Measurements from ENCODE around the gene CLCA4. TPM values are rescaled to one million over a fixed set of nuclear protein-coding genes. Genes with fewer than 3 reads are reported as not detected.

The CLCA4 gene
- polyA plus RNA-seq, 1 donor from 2014 or later, result 0.16 TPM

DNA sequence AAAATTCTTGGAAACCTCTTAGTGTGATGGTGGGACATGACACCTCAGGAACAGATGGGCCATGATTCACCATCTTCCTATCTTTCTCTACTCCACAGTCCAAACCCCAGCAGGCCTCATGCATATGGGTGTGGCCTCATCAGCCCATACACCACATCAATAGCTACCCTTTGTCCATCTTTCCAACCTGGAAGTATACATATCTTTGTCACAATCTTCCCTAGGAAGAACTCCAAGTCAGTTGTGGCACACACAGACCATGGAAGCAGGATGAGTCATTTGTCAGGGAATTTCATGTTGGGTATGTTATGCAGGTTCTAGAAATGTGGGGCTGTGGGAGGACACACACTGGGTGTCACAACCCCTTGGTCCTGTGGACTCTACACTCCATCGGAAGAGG is 30.5 kb upstream of the CLCA4 start:
- H3K4me3 Mint-ChIP-seq, result no peak overlapping the region
- H3K27ac Mint-ChIP-seq, result no peak overlapping the region
- no peaks in the 10 kb centered on the region for H3K27me3 Mint-ChIP-seq
- no peaks in the 10 kb centered on the region for H3K4me1 Mint-ChIP-seq
- H3K36me3 Mint-ChIP-seq, result no peaks in the 10 kb centered on the region
- peaks cover 0 to 2% (median 0%) of the 10 kb centered on the region in 3 donors for H3K9me3 Mint-ChIP-seq

DNA sequence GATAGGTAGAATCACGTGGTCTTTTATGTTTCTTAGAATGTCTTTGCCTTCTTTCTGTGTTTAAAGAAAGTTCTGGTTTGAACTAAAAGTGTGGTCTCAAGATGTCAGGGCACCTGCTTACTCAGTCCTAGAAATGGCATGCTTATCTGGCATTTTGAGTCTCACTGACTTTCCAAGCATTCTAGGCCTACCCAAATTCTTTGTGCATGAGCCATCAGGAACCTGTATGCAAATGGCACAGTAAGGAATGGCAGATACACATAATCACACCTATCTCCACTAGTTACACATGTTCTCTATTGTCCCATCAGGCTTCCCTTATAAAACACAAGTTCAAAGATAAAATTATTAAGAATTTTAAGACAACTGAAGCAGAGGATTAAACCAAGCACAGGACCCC is 29.5 kb upstream of the CLCA4 start:
- Mint-ChIP-seq H3K4me3 (no peak overlapping the region), H3K27ac (no peak overlapping the region), H3K4me1 (no peaks in the 10 kb centered on the region), H3K9me3 (peaks cover 0 to 2% (median 0%) of the 10 kb centered on the region in 3 donors), H3K36me3 (no peaks in the 10 kb centered on the region), H3K27me3 (no peaks in the 10 kb centered on the region)

DNA sequence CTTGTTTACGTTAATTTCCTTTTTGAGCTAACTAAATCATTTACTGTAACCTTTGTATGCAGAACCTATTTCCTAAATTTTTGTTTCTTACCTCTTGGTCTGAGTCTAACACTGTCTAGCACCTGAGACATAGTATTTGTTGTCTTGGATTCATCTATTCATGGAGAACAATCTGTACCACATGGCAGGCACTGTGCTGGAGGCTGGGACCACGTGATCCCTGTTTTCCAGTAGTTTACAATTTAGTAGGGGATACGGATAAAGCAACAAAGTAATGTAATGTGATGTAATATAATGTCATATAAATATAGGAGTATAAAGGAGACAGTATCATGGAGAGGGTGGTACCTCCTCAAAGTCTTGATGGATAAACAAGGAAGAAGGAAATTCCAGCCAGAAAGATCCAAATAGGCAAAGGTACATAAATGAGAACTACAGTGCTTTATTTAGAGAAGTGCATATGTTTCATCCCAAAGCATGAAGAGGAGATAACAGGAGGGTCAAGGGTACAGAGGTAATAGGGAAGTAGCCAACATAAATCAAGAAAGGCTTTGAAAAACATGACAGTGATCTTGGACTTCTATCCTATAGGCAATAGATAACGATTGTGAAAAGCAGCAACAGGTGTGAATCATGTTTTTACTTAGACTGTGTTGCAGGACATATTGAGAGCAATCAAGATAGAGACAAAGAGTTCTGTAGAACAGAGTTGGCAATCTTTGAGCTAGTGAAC is 25.9 kb upstream of the CLCA4 start:
- Mint-ChIP-seq H3K27ac (no peak overlapping the region), H3K9me3 (peaks cover 0 to 2% (median 0%) of the 10 kb centered on the region in 3 donors), H3K4me1 (no peaks in the 10 kb centered on the region), H3K4me3 (no peak overlapping the region), H3K36me3 (no peaks in the 10 kb centered on the region), H3K27me3 (no peaks in the 10 kb centered on the region)

GRCh38 chr1:86521522-86521891 is 25.4 kb upstream of the CLCA4 start:
- H3K36me3 Mint-ChIP-seq, result no peaks in the 10 kb centered on the region
- H3K4me1 Mint-ChIP-seq, result no peaks in the 10 kb centered on the region
- no peaks in the 10 kb centered on the region for H3K27me3 Mint-ChIP-seq
- H3K4me3 Mint-ChIP-seq, result no peak overlapping the region
- peaks cover 0 to 2% (median 0%) of the 10 kb centered on the region in 3 donors for H3K9me3 Mint-ChIP-seq
- no peak overlapping the region for H3K27ac Mint-ChIP-seq

GRCh38 chr1:86522240-86522639 is 24.6 kb upstream of the CLCA4 start:
- no peaks in the 10 kb centered on the region for H3K36me3 Mint-ChIP-seq
- no peak overlapping the region for H3K4me3 Mint-ChIP-seq
- no peak overlapping the region for H3K27ac Mint-ChIP-seq
- H3K9me3 Mint-ChIP-seq, result peaks cover 0 to 2% (median 0%) of the 10 kb centered on the region in 3 donors
- H3K4me1 Mint-ChIP-seq, result no peaks in the 10 kb centered on the region
- no peaks in the 10 kb centered on the region for H3K27me3 Mint-ChIP-seq

DNA sequence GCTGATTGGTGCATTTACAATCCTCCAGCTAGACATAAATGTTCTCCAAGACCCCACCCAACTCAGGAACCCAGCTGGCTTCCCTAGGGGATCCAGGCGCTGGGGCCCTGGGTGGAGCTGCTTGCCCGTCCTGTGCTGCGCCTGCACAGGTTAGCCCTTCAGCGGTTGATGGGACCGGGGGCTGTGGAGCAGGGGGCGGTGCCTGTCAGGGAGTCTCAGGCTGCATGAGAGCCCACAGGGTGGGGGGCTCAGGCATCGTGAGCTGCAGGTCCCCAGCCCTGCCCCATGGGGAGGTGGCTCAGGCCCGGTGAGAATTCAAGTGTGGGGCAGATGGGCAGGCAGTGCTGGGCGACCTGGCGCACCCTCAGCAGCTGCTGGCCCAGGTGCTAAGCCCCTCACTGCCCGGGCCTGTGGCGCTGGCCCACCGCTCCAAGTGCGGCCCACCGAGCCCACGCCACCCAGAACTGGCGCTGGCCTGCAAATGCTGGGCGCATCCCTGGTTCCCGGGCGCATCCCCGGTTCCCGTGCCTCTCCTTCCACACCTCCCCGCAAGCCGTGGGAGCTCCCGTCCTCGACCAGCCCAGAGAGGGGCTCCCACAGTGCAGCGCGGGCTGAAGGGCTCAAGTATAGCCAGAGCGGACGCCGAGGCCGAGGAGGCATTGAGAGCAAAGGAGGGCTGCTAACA is 23.1 kb upstream of the CLCA4 start:
- H3K27me3 Mint-ChIP-seq, result no peaks in the 10 kb centered on the region
- H3K4me1 Mint-ChIP-seq, result no peaks in the 10 kb centered on the region
- peaks cover 0 to 3% (median 0%) of the 10 kb centered on the region in 3 donors for H3K9me3 Mint-ChIP-seq
- no peak overlapping the region for H3K27ac Mint-ChIP-seq
- no peaks in the 10 kb centered on the region for H3K36me3 Mint-ChIP-seq
- no peak overlapping the region for H3K4me3 Mint-ChIP-seq

DNA sequence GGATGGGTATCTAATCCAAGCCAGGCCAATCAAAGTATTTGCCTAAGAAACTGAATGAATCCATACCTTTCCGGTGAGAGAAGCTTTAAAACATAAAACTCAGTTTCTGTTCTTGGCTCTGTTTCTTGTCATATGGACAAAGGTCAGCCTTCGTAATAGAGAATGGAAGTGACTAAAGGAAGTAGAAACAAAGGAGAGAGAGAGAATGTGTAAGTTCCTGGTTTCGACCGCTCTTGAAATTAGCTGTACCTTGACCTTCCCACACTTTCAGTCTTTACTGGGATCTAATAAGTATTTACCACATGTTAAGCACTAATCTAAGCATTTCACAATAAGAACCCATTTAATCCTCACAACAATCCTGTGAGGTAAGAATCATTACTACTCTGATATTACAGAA is 19.6 kb upstream of the CLCA4 start:
- Mint-ChIP-seq H3K9me3 (peaks cover 0 to 4% (median 3%) of the 10 kb centered on the region in 3 donors), H3K4me3 (no peak overlapping the region), H3K27me3 (no peaks in the 10 kb centered on the region), H3K36me3 (no peaks in the 10 kb centered on the region), H3K27ac (no peak overlapping the region), H3K4me1 (no peaks in the 10 kb centered on the region)

DNA sequence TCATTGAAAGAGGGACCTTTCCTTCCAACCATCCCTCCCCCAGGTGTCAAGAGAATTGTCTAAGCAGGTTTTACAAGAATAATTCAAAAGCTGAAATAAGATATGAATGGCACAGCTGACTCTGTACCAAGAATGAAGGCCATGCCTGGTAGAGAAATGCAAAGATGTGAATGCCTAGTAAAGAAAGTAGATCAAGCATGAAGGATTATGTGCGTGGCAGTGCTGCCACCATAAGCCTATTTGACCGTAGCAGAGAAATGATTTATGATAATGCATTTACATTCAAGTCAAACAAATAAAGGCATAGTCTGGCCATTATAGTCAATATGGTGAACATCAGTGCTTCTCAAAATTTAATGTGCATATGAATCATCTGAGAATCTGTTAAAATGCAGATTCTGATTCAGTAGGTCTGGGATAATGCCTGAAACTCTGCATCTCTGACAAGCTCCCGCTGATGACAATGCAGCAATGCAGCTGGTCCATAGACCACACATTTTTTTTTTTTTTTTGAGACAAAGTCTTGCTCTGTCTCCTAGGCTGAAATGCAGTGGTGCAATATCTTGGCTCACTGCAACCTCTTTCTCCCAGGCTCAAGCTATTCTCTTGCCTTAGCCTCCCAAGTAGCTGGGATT is 16.6 kb upstream of the CLCA4 start:
- H3K27me3 Mint-ChIP-seq, result peaks cover 2% of the 10 kb centered on the region
- H3K4me3 Mint-ChIP-seq, result no peak overlapping the region
- H3K9me3 Mint-ChIP-seq, result peaks cover 0 to 6% (median 4%) of the 10 kb centered on the region in 3 donors
- no peak overlapping the region for H3K27ac Mint-ChIP-seq
- no peaks in the 10 kb centered on the region for H3K4me1 Mint-ChIP-seq
- H3K36me3 Mint-ChIP-seq, result no peaks in the 10 kb centered on the region

- Mint-ChIP-seq H3K27me3 (peaks cover 10% of the 10 kb centered on the region), H3K27ac (no peak overlapping the region), H3K36me3 (no peaks in the 10 kb centered on the region), H3K4me3 (no peak overlapping the region), H3K4me1 (no peaks in the 10 kb centered on the region), H3K9me3 (no peaks in the 10 kb centered on the region)
Measured at GRCh38 chr1:86537928-86538695, 8.8 kb upstream of the CLCA4 start.

- Mint-ChIP-seq H3K36me3 (no peaks in the 10 kb centered on the region), H3K9me3 (no peaks in the 10 kb centered on the region), H3K4me1 (no peaks in the 10 kb centered on the region), H3K4me3 (no peak overlapping the region), H3K27me3 (peaks cover 10% of the 10 kb centered on the region), H3K27ac (no peak overlapping the region)
Measured at GRCh38 chr1:86538775-86539174, 8.1 kb upstream of the CLCA4 start.

GRCh38 chr1:86541859-86542258 is 5.0 kb upstream of the CLCA4 start:
- Mint-ChIP-seq H3K9me3 (peaks cover 0 to 3% (median 0%) of the 10 kb centered on the region in 3 donors), H3K36me3 (no peaks in the 10 kb centered on the region), H3K4me1 (no peaks in the 10 kb centered on the region), H3K27ac (peak overlapping the region in 1 of 3 donors; percentile 81), H3K27me3 (peaks cover 9% of the 10 kb centered on the region), H3K4me3 (no peak overlapping the region)

- Mint-ChIP-seq H3K4me1 (no peaks in the 10 kb centered on the region), H3K36me3 (no peaks in the 10 kb centered on the region), H3K4me3 (no peak overlapping the region), H3K27me3 (peaks cover 9% of the 10 kb centered on the region), H3K9me3 (peaks cover 0 to 3% (median 0%) of the 10 kb centered on the region in 3 donors), H3K27ac (peak overlapping the region in 1 of 3 donors; percentile 60)
Measured at GRCh38 chr1:86542631-86543030, 4.2 kb upstream of the CLCA4 start.

- Mint-ChIP-seq H3K9me3 (peaks cover 0 to 3% (median 0%) of the 10 kb centered on the region in 3 donors), H3K27me3 (peaks cover 5% of the 10 kb centered on the region), H3K27ac (no peak overlapping the region), H3K4me1 (peaks cover 0 to under 1% (median 0%) of the 10 kb centered on the region in 3 donors), H3K36me3 (no peaks in the 10 kb centered on the region), H3K4me3 (no peak overlapping the region)
Measured at GRCh38 chr1:86548839-86549238, 2.0 kb downstream of the CLCA4 start.

GRCh38 chr1:86551305-86551704 is 4.4 kb downstream of the CLCA4 start:
- Mint-ChIP-seq H3K4me3 (no peak overlapping the region), H3K27me3 (peaks cover 1% of the 10 kb centered on the region), H3K36me3 (no peaks in the 10 kb centered on the region), H3K9me3 (no peaks in the 10 kb centered on the region), H3K4me1 (peaks cover 0 to 3% (median 0%) of the 10 kb centered on the region in 3 donors), H3K27ac (no peak overlapping the region)

DNA sequence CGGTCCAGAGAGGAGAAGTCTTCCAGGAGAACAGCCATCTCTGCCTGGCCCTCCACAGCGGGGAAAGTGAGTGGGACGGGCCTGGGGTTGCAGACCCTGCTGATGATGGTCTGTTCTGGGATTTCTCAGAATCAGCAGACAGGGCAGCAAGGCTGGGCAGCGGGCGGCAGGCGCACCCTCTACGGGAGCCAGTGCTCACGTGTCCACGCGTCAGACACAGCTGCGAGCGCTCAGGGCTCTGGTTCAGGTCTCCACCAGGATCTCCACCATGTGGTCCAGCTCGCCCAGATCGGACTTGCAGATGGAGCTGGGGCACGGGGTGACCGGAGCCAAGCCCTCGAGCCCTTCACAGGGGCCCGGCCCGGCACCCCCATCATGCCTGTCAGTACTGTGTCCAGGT is 5.5 kb downstream of the CLCA4 start:
- H3K27me3 Mint-ChIP-seq, result peaks cover 1% of the 10 kb centered on the region
- H3K27ac Mint-ChIP-seq, result no peak overlapping the region
- H3K36me3 Mint-ChIP-seq, result no peaks in the 10 kb centered on the region
- peaks cover 0 to 3% (median 0%) of the 10 kb centered on the region in 3 donors for H3K4me1 Mint-ChIP-seq
- peaks cover 0 to under 1% (median 0%) of the 10 kb centered on the region in 3 donors for H3K9me3 Mint-ChIP-seq
- H3K4me3 Mint-ChIP-seq, result no peak overlapping the region
